ENCODE data around the gene ZNF516. TPM values are rescaled to one million over a fixed set of nuclear protein-coding genes. Genes with fewer than 3 reads are reported as not detected.

Gene ZNF516
- total RNA-seq, 3 donors from 2014 or later: 22.0 to 47.9 (median 23.2) TPM

DNA sequence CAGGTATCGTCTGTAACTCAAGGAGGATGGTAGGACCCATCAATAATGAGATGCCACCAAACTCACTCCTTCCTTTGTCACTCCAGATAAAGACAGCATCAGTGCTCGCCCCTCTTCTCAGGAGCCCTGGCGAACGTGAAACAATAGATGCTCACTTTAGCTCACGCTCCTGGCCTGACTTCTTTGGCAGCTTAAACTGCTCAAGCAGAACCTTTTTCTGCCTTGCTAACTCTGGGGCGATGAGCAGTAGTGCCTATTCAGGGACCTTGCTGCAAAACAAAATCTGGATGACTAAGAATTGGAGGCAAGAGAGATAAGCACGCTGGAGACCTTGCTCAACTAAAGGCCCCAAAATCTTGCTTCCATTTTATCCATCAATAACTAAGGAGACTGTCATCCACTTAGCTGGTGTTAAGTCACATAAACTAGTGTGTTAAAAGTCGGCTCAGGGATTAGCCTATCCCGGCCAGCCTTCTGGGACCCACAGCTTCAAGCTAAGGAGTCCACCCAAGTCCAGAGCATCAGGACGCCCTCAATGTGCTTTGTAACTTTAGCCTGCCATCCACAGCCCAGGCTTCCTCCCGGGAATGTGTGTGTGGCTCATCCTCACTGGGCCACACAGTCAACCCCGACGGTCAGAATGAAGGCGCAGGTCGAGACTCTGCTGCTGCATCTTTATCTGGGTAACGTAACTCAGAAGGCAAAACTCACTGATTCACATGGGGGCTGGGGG, 38.9 kb downstream of the ZNF516 start:
- DNase-seq (no peak), ATAC-seq (no peak)
- H3K4me1 ChIP-seq (ENCODE audit: low read depth): peaks cover 5% of the 10 kb centered on the region
- H3K9me3 ChIP-seq: no peaks in the 10 kb centered on the region
- H3K4me3 ChIP-seq: no peak overlapping the region
- intact Hi-C loops (cut with DNase I, micrococcal nuclease): no loop called here
- TF ChIP-seq, protein P1, sequence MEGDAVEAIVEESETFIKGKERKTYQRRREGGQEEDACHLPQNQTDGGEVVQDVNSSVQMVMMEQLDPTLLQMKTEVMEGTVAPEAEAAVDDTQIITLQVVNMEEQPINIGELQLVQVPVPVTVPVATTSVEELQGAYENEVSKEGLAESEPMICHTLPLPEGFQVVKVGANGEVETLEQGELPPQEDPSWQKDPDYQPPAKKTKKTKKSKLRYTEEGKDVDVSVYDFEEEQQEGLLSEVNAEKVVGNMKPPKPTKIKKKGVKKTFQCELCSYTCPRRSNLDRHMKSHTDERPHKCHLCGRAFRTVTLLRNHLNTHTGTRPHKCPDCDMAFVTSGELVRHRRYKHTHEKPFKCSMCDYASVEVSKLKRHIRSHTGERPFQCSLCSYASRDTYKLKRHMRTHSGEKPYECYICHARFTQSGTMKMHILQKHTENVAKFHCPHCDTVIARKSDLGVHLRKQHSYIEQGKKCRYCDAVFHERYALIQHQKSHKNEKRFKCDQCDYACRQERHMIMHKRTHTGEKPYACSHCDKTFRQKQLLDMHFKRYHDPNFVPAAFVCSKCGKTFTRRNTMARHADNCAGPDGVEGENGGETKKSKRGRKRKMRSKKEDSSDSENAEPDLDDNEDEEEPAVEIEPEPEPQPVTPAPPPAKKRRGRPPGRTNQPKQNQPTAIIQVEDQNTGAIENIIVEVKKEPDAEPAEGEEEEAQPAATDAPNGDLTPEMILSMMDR (IDR thresholded peaks at IDR 0.05): no peak
- H3K36me3 ChIP-seq (ENCODE audit: low read depth): no peaks in the 10 kb centered on the region

DNA sequence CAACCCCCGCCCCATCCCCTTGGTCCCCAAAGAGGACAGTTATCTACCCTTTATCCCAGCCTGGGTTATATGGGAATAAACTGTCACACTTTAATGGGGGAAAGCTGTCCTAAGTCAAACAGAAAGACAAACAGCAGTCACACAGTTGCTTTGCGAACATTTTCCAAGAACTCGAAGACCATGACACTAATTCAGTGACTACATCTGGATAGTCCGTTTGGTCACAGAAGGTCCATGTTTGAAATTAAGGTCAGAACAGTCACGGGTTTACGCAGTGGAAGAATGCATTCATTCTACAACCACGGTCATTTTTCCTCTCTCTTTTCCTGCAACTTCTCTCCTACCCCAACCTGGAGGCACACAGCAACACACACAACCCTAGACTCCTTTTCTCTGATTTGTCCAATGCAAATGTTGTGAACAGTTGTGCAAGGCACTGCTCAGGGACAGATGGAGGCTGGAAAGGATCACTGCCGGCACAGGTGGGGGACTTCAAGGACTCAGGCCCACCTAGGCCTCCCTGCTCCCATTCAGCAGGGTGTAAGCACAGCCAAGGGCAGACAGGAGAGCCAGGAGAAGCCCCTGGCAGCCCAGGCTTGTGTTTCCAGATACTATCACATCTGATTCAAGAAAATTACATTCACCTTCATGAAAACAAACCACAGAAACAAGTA, 39.9 kb downstream of the ZNF516 start:
- Histone ChIP-seq H3K9me3 (no peaks in the 10 kb centered on the region), H3K4me1 (ENCODE audit: low read depth) (peaks cover 5% of the 10 kb centered on the region), H3K36me3 (ENCODE audit: low read depth) (no peaks in the 10 kb centered on the region), H3K4me3 (no peak overlapping the region)
- DNase-seq: no peak
- no peak for ATAC-seq
- TF ChIP-seq, protein P1 (IDR thresholded peaks at IDR 0.05): no peak
- intact Hi-C loops (cut with DNase I, micrococcal nuclease): no loop called here

DNA sequence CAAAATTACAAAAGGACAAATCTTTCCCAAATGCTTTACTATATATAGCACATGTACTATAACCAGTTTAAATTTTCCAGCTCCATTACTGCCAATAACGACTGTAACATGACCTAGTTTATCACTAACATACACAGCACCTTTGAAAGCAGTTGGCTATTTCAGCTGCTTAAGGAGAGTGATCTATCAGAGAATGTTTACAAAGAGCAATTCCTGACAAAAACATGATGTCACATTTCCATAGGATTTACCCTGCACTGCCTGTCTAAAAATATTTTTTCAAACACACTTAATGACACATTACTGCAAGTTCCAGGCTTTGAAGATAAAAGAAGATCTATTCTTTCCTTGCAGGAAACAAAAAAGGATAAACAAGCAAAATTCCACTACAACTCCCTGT, 40.6 kb downstream of the ZNF516 start:
- Histone ChIP-seq H3K4me1 (ENCODE audit: low read depth) (peaks cover 5% of the 10 kb centered on the region), H3K4me3 (no peak overlapping the region), H3K9me3 (no peaks in the 10 kb centered on the region), H3K36me3 (ENCODE audit: low read depth) (no peaks in the 10 kb centered on the region)
- TF ChIP-seq, protein P1 (IDR thresholded peaks at IDR 0.05): no peak
- ATAC-seq (no peak), DNase-seq (no peak)
- intact Hi-C loops (cut with DNase I, micrococcal nuclease): no loop called here

DNA sequence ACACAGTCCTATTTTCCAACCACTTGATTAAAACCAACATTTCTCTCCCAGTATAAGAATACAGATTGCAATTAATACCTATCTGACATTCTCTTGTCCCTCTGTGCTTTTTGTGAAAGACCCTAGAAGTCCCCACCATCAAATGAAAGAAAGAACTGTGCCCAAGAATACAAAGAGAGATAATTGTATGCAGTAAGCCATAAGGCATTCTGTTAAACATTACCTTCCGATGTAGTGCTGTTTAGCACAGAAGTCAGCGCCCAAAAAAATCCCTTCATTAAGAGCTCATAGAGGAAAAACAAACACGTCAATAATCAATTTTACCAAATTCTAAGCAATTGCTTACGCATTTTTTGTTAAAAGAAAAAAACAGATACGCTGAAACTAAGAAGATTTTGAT, 41.1 kb downstream of the ZNF516 start:
- intact Hi-C loops (cut with DNase I, micrococcal nuclease): no loop called here
- ATAC-seq: no peak
- TF ChIP-seq, protein P1 (IDR thresholded peaks at IDR 0.05): no peak

DNA sequence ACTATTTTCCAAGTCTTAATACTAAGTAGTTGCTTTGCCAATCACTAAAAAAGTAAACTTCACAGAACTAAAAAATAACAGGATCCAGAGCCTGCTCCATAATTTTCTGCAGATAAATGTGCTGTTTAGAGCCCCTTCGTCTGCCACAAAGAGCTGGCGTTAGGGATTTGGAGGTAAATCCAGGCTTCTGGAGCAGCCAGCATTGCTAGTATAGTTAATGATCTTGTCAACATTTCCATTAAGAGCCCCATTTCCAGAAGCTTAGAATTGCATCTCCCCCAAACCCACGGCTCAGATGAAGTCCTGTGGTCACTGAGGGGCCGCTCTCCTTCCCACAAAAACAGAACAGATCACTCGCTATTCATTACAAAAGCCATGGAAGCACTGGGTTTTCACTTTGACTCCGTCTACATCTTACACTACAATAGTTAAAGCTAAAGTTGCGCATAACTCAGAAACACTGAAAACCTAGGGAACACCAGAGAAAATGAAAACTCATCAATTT, 41.9 kb downstream of the ZNF516 start:
- no peak for DNase-seq
- no peak overlapping the region for H3K4me3 ChIP-seq
- intact Hi-C loops (cut with DNase I, micrococcal nuclease): no loop called here

More for the DNA sequence above, 41.1 kb downstream of the ZNF516 start:
- H3K4me3 ChIP-seq: no peak overlapping the region
- peaks cover 8% of the 10 kb centered on the region for H3K4me1 ChIP-seq (ENCODE audit: low read depth)
- H3K36me3 ChIP-seq (ENCODE audit: low read depth): no peaks in the 10 kb centered on the region
- no peak for DNase-seq
- no peaks in the 10 kb centered on the region for H3K9me3 ChIP-seq

More for the DNA sequence above, 41.9 kb downstream of the ZNF516 start:
- Histone ChIP-seq H3K9me3 (no peaks in the 10 kb centered on the region), H3K4me1 (ENCODE audit: low read depth) (peaks cover 12% of the 10 kb centered on the region), H3K36me3 (ENCODE audit: low read depth) (no peaks in the 10 kb centered on the region)
- no peak for ATAC-seq
- TF ChIP-seq, protein P1 (IDR thresholded peaks at IDR 0.05): no peak
